ENCODE results near the gene UPF3A. TPM values are rescaled to one million over a fixed set of nuclear protein-coding genes. Genes with fewer than 3 reads are reported as not detected.
"Not testable (repeated sequence)": the region's sequence is repeated elsewhere in the genome, so short reads cannot be mapped to it uniquely, and the experiment has no call there.

UPF3A gene
- total RNA-seq, 2 experiments from 2014 or later: 42.9 to 45.9 TPM

- no peak overlapping the region for H3K27ac Mint-ChIP-seq
- peaks cover 26% of the 10 kb centered on the region for H3K4me1 Mint-ChIP-seq
- no peak overlapping the region for H3K4me3 Mint-ChIP-seq
- H3K9me3 Mint-ChIP-seq: no peaks in the 10 kb centered on the region
- DNase-seq: no peak
- H3K27me3 Mint-ChIP-seq: no peaks in the 10 kb centered on the region
- peaks cover 37% of the 10 kb centered on the region for H3K36me3 Mint-ChIP-seq
These were observed 46.6 kb downstream of the UPF3A start for GRCh38 chr13:114328034-114328433.

GRCh38 chr13:114328595-114328994 is 47.2 kb downstream of the UPF3A start:
- Mint-ChIP-seq H3K27me3 (no peaks in the 10 kb centered on the region), H3K9me3 (no peaks in the 10 kb centered on the region), H3K36me3 (peaks cover 35% of the 10 kb centered on the region), H3K4me1 (peaks cover 26% of the 10 kb centered on the region), H3K4me3 (no peak overlapping the region), H3K27ac (no peak overlapping the region)
- DNase-seq: no peak

- no peaks in the 10 kb centered on the region for H3K27me3 Mint-ChIP-seq
- H3K9me3 Mint-ChIP-seq: no peaks in the 10 kb centered on the region
- peaks cover 21% of the 10 kb centered on the region for H3K36me3 Mint-ChIP-seq
- no peak for DNase-seq
- no peak overlapping the region for H3K4me3 Mint-ChIP-seq
- peaks cover 27% of the 10 kb centered on the region for H3K4me1 Mint-ChIP-seq
- no peak overlapping the region for H3K27ac Mint-ChIP-seq
These were observed 48.7 kb downstream of the UPF3A start for GRCh38 chr13:114330086-114330485.

- H3K27ac Mint-ChIP-seq, H3K9me3 Mint-ChIP-seq, H3K4me3 Mint-ChIP-seq, H3K36me3 Mint-ChIP-seq, H3K4me1 Mint-ChIP-seq, DNase-seq, H3K27me3 Mint-ChIP-seq: not testable (repeated sequence)
These were observed 52.5 kb downstream of the UPF3A start for GRCh38 chr13:114333881-114334280.

DNA sequence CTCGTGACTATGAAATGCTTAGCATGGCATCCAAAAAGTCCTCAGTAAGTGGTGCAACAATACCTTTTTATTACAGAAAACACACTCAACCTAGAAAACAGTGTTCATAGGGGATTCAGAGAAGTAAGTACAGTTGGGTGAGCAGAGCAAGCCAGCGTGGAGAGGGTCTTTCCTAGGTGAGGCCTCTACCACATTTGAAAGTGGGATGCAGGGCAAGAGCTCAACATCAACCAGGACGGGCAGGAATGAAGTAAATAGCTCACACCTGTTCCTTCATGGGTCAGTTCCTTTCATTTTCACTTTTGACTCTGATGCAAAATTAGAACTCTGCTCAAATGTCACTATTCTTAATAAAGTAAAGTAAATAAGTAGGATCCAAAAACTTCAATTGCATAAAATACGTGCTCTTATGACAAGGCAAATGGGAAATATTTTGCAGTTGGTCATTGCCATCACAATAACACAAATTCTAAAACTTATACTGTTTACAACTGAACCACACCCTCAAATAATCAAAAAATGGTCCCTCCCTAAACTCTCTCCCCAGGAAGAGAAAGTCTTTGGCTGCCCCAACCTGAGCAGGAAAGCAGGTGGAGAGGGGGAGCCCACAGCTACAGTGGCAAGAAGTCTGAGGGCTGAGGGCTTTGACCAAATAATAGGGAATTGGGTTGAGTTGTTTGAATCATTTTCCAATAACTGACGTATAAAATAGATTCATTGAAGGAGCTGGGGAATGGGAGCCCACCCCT is 53.1 kb downstream of the UPF3A start:
- H3K27ac Mint-ChIP-seq: no peak overlapping the region
- no peak for DNase-seq
- H3K4me1 Mint-ChIP-seq: peaks cover 8% of the 10 kb centered on the region
- H3K27me3 Mint-ChIP-seq: no peaks in the 10 kb centered on the region
- no peak overlapping the region for H3K4me3 Mint-ChIP-seq
- no peaks in the 10 kb centered on the region for H3K36me3 Mint-ChIP-seq
- H3K9me3 Mint-ChIP-seq: no peaks in the 10 kb centered on the region

DNA sequence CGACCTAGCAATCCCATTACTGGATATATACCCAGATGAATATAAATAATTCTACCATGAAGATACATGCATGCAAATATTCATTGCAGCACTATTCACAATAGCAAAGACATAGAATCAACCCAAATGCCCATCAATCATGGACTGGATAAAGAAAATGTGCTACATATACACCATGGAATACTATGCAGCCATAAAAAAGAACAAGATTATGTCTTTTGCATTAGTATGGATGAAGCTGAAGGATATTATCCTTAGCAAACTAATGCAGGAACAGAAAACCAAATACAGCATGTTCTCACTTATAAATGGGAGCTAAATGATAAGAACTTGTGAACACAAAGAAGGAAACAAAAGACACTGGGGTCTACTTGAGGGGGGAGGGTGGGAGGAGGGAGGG is 55.1 kb downstream of the UPF3A start:
- H3K27me3 Mint-ChIP-seq, H3K9me3 Mint-ChIP-seq, DNase-seq, H3K36me3 Mint-ChIP-seq, H3K27ac Mint-ChIP-seq, H3K4me3 Mint-ChIP-seq: not testable (repeated sequence)
- H3K4me1 Mint-ChIP-seq: peaks cover 19% of the 10 kb centered on the region

DNA sequence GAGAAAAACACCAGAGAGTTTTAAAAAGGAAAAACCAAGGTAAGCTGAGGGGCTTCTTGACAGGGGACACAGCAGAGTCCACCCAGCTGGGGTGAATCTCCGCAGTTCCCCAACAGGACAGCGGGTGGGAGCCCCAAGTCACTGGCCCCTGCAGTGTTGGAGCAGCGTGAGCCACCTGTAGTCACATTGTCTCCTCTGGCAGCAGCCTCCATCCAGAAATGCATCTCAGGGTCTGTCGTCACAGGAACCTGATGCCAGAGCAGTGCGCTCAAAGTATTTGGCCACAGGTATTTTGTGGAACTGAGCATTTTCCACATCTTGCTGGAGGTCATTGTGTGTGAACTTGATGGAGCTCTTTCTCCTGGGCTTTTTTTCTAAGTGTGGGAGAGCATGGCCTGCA is 57.6 kb downstream of the UPF3A start:
- no peaks in the 10 kb centered on the region for H3K9me3 Mint-ChIP-seq
- no peak overlapping the region for H3K27ac Mint-ChIP-seq
- no peak overlapping the region for H3K4me3 Mint-ChIP-seq
- H3K27me3 Mint-ChIP-seq: peaks cover 7% of the 10 kb centered on the region
- no peaks in the 10 kb centered on the region for H3K36me3 Mint-ChIP-seq
- H3K4me1 Mint-ChIP-seq: peaks cover 15% of the 10 kb centered on the region
- no peak for DNase-seq

DNA sequence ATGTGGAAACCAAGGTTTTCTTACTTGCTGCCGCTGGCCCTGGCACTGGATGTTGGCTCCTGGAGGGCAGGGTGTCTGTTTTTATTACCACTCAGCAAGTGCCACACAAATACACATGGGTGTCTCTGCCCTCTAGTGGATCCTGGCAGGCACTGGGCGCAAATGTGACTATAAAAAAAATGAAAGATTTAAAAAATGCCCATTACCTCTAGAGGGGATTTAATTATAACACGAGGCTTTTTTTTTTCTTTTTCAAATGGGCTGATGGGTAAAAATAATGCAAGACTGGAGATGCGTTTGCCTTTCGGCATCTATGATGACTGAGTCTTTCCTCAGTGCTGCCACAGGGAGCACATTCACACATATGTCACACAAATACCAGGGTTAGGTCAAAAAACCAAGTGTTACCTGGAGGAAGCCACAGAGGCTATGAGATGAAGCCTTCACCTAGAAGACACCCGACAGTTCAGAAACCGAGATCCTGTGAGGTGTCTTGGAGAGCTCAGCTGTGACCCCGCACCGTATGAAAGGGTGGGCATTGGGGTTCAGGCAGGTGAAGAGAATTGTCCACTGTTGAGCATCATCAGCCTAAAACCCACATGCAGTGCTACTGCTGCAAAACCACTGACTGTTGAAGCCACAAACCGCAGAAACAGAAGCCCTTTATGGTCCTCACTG is 58.6 kb downstream of the UPF3A start:
- H3K9me3 Mint-ChIP-seq: no peaks in the 10 kb centered on the region
- H3K27me3 Mint-ChIP-seq: peaks cover 12% of the 10 kb centered on the region
- H3K4me3 Mint-ChIP-seq: no peak overlapping the region
- H3K4me1 Mint-ChIP-seq: peaks cover 11% of the 10 kb centered on the region
- peak overlapping the region; percentile 48 for H3K27ac Mint-ChIP-seq
- no peaks in the 10 kb centered on the region for H3K36me3 Mint-ChIP-seq
- peak; percentile 43 for DNase-seq

DNA sequence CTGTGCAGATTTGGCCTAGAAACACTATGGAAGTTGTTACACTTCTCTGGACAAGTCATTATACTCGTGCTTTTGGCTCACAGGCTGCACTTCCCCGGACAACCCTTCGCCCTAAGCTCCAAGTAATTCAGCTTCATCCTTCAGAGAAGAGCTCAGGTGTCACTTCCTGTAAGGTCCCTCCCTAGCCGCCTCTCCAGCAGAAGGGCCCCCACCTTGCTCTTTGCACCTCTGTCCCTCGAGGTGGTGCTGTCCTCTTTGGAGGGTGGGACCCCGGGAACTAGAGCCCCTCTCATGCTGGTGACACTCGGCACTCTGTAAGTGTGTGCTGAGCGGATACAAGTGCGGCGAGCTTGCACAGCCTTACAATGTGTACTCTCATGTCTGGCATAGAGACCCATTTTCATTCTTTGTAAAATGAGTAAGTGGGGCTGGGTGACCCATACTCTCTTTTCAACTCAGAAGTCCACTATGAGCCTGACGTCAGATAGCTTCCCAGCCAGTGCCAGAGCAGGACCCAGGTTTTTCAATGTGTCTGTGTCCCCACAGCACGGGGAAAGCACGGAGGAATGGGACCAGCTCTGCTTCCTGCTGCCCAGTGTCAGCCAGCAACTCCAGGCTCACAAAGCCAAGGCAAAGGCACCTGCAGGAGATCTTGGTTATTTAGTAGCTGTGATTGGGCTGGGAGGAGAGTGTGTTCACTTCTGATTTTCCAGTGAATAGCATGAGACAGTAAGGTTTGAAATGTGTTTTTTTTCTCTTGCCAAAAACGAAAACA is 59.8 kb downstream of the UPF3A start:
- H3K4me1 Mint-ChIP-seq: peaks cover 11% of the 10 kb centered on the region
- no peaks in the 10 kb centered on the region for H3K36me3 Mint-ChIP-seq
- H3K4me3 Mint-ChIP-seq: no peak overlapping the region
- H3K27me3 Mint-ChIP-seq: peaks cover 16% of the 10 kb centered on the region
- no peaks in the 10 kb centered on the region for H3K9me3 Mint-ChIP-seq
- H3K27ac Mint-ChIP-seq: no peak overlapping the region
- DNase-seq: no peak

DNA sequence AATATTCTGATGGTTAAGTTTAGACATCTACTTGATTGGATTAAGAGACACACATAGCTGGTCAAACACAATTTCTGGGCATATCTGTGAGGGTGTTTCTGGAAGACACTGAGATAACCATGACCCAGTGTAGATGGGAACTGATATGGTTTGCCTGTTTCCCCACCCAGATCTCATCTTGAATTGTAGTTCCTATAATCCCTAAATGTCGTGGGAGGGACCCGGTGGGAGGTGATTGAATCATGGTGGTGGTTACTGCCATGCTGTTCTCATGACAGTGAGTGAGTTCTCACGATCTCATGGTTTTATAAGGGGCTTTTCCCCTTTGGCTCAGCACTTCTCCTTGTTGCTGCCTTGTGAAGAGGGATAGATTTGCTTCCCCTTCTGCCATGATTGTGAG is 65.9 kb downstream of the UPF3A start:
- H3K9me3 Mint-ChIP-seq, H3K4me3 Mint-ChIP-seq, DNase-seq, H3K4me1 Mint-ChIP-seq, H3K36me3 Mint-ChIP-seq, H3K27ac Mint-ChIP-seq: not testable (repeated sequence)
- H3K27me3 Mint-ChIP-seq: peaks cover 55% of the 10 kb centered on the region

DNA sequence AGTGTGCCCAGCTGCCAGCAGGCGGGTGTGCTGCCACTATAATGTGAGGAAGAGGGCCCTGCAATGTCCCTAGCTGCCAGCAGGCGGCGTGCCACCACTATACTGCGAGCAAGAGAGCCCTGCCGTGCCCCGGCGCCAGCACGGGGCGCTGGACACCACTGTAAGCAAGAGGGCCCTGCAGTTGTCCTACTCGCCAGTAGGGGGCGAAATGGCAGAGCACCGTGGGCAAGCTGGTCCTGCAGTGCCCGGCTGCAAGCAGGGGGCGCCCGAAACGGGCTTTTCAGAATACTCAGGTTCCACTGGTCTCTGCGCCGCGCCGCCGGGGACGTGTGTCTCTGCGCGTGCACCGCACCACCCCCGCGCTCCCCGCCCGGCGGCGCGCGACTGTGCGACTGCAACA is 71.4 kb downstream of the UPF3A start:
- H3K27ac Mint-ChIP-seq, H3K36me3 Mint-ChIP-seq, H3K4me1 Mint-ChIP-seq, H3K9me3 Mint-ChIP-seq, H3K4me3 Mint-ChIP-seq: not testable (repeated sequence)
- peak; percentile 51 for DNase-seq
- H3K27me3 Mint-ChIP-seq: peaks cover 31% of the 10 kb centered on the region

GRCh38 chr13:114353382-114353781 is 72.0 kb downstream of the UPF3A start:
- DNase-seq, H3K4me3 Mint-ChIP-seq, H3K27ac Mint-ChIP-seq, H3K9me3 Mint-ChIP-seq, H3K4me1 Mint-ChIP-seq, H3K36me3 Mint-ChIP-seq: not testable (repeated sequence)
- peaks cover 27% of the 10 kb centered on the region for H3K27me3 Mint-ChIP-seq

Other genes starting within 250 kb of the UPF3A start
- gene RASA3, start 149.0 kb upstream of the UPF3A start, total RNA-seq: 10 to 100 TPM; 25.6 to 26.5 TPM
- not detected for gene CFAP97D2, start 102.3 kb upstream of the UPF3A start, total RNA-seq
- gene CDC16, start 46.7 kb upstream of the UPF3A start, total RNA-seq: 10 to 100 TPM; 72.8 to 73.0 TPM
- 10 to 100 TPM; 46.2 to 46.6 TPM for gene CHAMP1, start 32.9 kb downstream of the UPF3A start, total RNA-seq

Data from activated naive CD8-positive, alpha-beta T cell treated with anti-CD3 and anti-CD28 coated beads for 36 hours (primary cell).